ENCODE data around the gene CDC26. TPM values are rescaled to one million over a fixed set of nuclear protein-coding genes. Genes with fewer than 3 reads are reported as not detected.
A peak's percentile ranks its signal among the peaks of the same experiment; 100 is the strongest.
"Not testable (repeated sequence)": the region's sequence is repeated elsewhere in the genome, so short reads cannot be mapped to it uniquely, and the experiment has no call there.

Gene CDC26
- total RNA-seq, 1 experiment from 2014 or later: 76.2 TPM

DNA sequence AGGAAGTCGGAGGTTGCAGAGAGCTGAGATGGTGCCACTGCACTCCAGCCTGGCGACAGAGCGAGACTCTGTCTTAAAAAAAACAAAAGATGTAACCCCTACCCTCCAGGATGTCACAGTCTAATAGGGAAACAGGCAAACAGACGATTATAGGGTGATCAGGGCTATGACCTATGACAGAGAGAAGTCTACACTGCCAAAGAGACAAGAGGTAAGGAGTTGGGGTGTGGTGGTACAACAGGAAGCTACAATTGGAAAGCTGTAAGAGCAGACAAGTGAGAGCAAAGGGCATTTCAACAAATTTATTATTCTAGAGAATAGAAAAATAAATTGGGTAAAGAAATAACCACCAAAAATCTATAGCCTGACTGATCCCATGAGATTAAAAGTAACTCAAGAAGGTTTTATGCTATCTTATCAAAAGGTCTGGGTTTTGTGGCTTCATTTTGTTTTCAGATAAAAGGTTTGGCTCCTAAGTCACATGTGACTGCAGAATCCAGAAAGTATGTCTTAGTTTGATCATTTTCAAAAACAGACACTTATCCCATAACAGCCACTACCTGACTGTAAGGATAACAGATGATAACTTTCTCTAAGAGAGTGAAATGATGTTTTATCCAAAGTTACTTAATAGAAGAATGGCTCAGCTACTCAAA, 7.3 kb downstream of the CDC26 start:
- H3K9me3 ChIP-seq (replicated peaks): no peaks in the 10 kb centered on the region
- no peak overlapping the region for H3K4me3 ChIP-seq
- no peak for DNase-seq
- no peak overlapping the region for H3K27ac ChIP-seq
- H3K4me1 ChIP-seq: no peaks in the 10 kb centered on the region
- H3K36me3 ChIP-seq: peaks cover 47% of the 10 kb centered on the region
- H3K27me3 ChIP-seq: no peaks in the 10 kb centered on the region

DNA sequence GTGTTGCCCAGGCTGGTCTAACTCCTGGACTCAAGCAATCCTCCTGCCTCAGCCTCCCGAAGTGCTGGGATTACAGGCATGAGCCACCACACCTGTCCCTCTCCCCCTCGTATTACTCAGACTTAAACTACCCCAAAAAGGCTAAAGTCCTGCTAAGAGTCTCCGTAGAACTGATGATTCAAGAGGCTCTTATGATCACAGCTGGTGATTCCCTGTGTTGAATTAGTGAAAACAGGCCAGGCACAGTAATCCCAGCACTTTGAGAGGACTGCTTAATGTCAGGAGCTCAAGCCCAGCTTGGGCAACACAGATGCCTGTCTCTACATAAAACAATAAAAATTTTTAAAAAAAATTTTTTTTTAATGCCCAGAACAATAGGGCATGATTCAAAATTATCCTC, 9.2 kb downstream of the CDC26 start:
- Histone ChIP-seq H3K4me3 (no peak overlapping the region), H3K9me3 (replicated peaks) (no peaks in the 10 kb centered on the region), H3K4me1 (no peaks in the 10 kb centered on the region; the same call in 1 of the 2 replicates), H3K27ac (no peak overlapping the region), H3K36me3 (peaks cover 54% of the 10 kb centered on the region), H3K27me3 (no peaks in the 10 kb centered on the region)
- peak in 1 of 2 experiments; percentile 16 for DNase-seq

GRCh38 chr9:113261917-113262671, 13.3 kb downstream of the CDC26 start:
- H3K27ac ChIP-seq: no peak overlapping the region
- H3K4me1 ChIP-seq: no peaks in the 10 kb centered on the region; the same call in 1 of the 2 replicates
- peak in 1 of 2 experiments; percentile 26 for DNase-seq
- H3K9me3 ChIP-seq (replicated peaks): no peaks in the 10 kb centered on the region
- no peaks in the 10 kb centered on the region for H3K27me3 ChIP-seq
- H3K4me3 ChIP-seq: no peak overlapping the region
- H3K36me3 ChIP-seq: peaks cover 57% of the 10 kb centered on the region

DNA sequence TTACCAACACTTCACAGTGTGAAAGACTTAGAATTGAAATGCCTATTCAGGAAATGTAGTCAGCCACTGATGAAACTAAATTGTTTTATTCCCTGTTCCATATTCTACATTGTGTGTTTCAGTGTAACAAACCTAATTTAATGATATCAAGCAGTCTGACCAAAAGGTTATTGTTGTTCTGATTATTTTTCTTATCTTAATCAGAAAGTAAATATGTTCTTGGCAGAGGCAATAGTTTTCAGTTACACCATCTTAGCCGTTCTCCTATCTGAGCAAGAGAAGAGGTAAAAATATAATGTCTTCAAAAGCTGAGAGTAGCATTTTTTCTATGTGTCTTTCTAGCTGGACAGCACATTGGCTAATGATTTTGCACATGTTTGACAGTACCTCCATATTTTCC, 17.1 kb downstream of the CDC26 start:
- Histone ChIP-seq H3K27me3 (no peaks in the 10 kb centered on the region), H3K9me3 (replicated peaks) (no peaks in the 10 kb centered on the region), H3K4me1 (no peaks in the 10 kb centered on the region; the same call in 1 of the 2 replicates), H3K4me3 (no peak overlapping the region), H3K27ac (no peak overlapping the region), H3K36me3 (peaks cover 51% of the 10 kb centered on the region)
- no peak for DNase-seq

- Histone ChIP-seq H3K27ac (no peak overlapping the region), H3K27me3 (no peaks in the 10 kb centered on the region), H3K9me3 (replicated peaks) (no peaks in the 10 kb centered on the region), H3K4me3 (no peak overlapping the region), H3K36me3 (peaks cover 51% of the 10 kb centered on the region), H3K4me1 (no peaks in the 10 kb centered on the region; the same call in 1 of the 2 replicates)
- no peak for DNase-seq
Observed at GRCh38 chr9:113257863-113258262, 17.5 kb downstream of the CDC26 start.

DNA sequence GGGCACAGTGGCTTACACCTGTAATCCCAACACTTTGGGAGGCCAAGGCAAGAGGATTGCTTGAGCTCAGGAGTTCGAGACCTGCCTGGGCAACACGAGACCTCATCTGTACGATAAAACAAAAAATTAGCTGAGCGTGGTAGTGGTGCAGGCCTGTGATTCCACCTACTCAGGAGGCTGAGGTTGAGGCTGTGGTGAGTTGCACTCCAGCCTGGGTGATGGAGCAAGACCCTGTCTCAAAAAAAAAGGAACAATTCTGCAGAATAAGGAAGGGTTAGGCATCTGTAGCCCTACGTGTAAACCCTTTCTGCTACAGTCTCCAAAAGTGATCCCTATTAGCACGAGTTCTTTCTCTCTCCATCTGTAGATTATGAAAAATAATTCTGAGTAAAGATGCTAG, 19.9 kb downstream of the CDC26 start:
- peaks cover 34% of the 10 kb centered on the region for H3K36me3 ChIP-seq
- H3K9me3 ChIP-seq (replicated peaks): no peaks in the 10 kb centered on the region; the same call in 1 of the 2 replicates
- H3K4me1 ChIP-seq: 0 out of 2 replicates have a peak, but pooled peaks cover 2% of the 10 kb centered on the region
- no peak for DNase-seq
- no peaks in the 10 kb centered on the region for H3K27me3 ChIP-seq
- H3K27ac ChIP-seq: no peak overlapping the region
- no peak overlapping the region for H3K4me3 ChIP-seq

- Histone ChIP-seq H3K4me3 (no peak overlapping the region), H3K27ac (no peak overlapping the region), H3K27me3 (no peaks in the 10 kb centered on the region), H3K4me1 (0 out of 2 replicates have a peak, but pooled peaks cover 2% of the 10 kb centered on the region), H3K9me3 (replicated peaks) (no peaks in the 10 kb centered on the region; the same call in 1 of the 2 replicates), H3K36me3 (peaks cover 32% of the 10 kb centered on the region)
- DNase-seq: no peak
Observed at GRCh38 chr9:113254991-113255390, 20.4 kb downstream of the CDC26 start.

DNA sequence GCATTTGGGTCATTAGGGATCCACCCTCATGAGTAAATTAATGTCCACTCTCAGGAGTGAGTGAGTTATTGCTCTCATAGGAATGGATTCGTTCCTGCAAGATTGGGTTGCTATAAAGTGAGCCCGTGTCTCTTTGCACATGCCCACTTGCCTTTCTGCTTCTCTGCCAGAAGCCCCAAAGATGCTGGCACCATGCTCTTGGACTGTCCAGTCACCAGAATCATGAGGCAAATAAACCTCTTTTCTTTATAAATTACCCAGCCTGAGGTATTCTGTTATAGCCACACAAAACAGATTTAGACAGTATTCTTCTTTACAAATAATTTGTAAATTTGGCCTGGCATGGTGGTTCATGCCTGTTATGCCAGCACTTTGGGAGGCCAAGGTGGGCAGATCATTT, 24.6 kb downstream of the CDC26 start:
- peaks cover 3% of the 10 kb centered on the region; the same call in 1 of the 2 replicates for H3K9me3 ChIP-seq (replicated peaks)
- no peak for DNase-seq
- H3K36me3 ChIP-seq: peaks cover 8% of the 10 kb centered on the region; the same call in 1 of the 2 replicates
- no peak overlapping the region for H3K4me3 ChIP-seq
- 0 out of 2 replicates have a peak, but pooled peaks cover 2% of the 10 kb centered on the region for H3K4me1 ChIP-seq
- H3K27ac ChIP-seq: no peak overlapping the region
- H3K27me3 ChIP-seq: no peaks in the 10 kb centered on the region

DNA sequence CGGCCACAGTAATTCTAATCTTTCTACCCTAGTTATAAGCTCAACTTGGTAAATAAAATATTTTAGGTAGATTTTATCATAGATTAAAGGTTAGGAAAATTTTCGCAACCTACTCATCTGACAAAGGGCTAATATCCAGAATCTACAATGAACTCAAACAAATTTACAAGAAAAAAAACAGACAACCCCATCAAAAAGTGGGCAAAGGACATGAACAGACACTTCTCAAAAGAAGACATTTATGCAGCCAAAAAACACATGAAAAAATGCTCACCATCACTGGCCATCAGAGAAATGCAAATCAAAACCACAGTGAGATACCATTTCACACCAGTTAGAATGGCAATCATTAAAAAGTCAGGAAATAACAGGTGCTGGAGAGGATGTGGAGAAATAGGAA, 25.7 kb downstream of the CDC26 start:
- H3K36me3 ChIP-seq; H3K4me3 ChIP-seq; H3K9me3 ChIP-seq (replicated peaks); H3K27ac ChIP-seq; DNase-seq; H3K4me1 ChIP-seq; H3K27me3 ChIP-seq: not testable (repeated sequence)

- no peaks in the 10 kb centered on the region for H3K27me3 ChIP-seq
- DNase-seq: no peak
- no peak overlapping the region for H3K27ac ChIP-seq
- H3K4me3 ChIP-seq: no peak overlapping the region
- H3K4me1 ChIP-seq: 0 out of 2 replicates have a peak, but pooled peaks cover 2% of the 10 kb centered on the region
- peaks cover 3% of the 10 kb centered on the region; the same call in 1 of the 2 replicates for H3K9me3 ChIP-seq (replicated peaks)
- peaks cover 5% of the 10 kb centered on the region; the same call in 1 of the 2 replicates for H3K36me3 ChIP-seq
Observed at GRCh38 chr9:113247640-113248039, 27.7 kb downstream of the CDC26 start.

- H3K27me3 ChIP-seq: no peaks in the 10 kb centered on the region
- no peak for DNase-seq
- H3K9me3 ChIP-seq (replicated peaks): peaks cover 3% of the 10 kb centered on the region; the same call in 1 of the 2 replicates
- peaks cover 5% of the 10 kb centered on the region; the same call in 1 of the 2 replicates for H3K36me3 ChIP-seq
- H3K27ac ChIP-seq: no peak overlapping the region
- no peak overlapping the region for H3K4me3 ChIP-seq
- H3K4me1 ChIP-seq: 0 out of 2 replicates have a peak, but pooled peaks cover 2% of the 10 kb centered on the region
Observed at GRCh38 chr9:113246928-113247327, 28.4 kb downstream of the CDC26 start.

GRCh38 chr9:113245894-113246293, 29.5 kb downstream of the CDC26 start:
- Histone ChIP-seq H3K9me3 (replicated peaks) (peaks cover 3% of the 10 kb centered on the region; the same call in 1 of the 2 replicates), H3K27ac (no peak overlapping the region), H3K4me3 (no peak overlapping the region), H3K27me3 (no peaks in the 10 kb centered on the region), H3K36me3 (peaks cover 5% of the 10 kb centered on the region; the same call in 1 of the 2 replicates), H3K4me1 (no peaks in the 10 kb centered on the region)
- DNase-seq: no peak

GRCh38 chr9:113244556-113244955, 30.8 kb downstream of the CDC26 start:
- Histone ChIP-seq H3K27me3 (no peaks in the 10 kb centered on the region), H3K27ac (no peak overlapping the region)

DNA sequence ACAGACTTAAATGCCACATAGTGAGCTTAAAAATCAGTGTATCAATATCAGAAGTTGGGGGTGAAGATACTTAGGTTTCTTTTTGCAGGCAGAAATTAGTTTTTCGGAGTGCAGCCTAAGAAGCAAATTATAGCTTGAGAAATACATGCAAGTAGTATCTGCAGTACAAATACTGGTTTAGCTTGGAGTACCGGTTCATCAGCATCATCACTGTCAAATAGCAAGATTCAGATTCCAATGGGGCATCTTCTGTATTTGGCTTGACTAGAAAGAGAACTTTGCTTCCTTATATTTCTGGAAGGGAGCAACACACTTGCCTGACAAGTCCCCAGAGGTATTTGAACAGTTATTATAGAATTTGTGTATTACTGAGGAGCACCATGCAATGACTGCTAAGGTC, 34.2 kb downstream of the CDC26 start:
- DNase-seq: no peak
- H3K4me1 ChIP-seq: no peaks in the 10 kb centered on the region
- no peak overlapping the region for H3K4me3 ChIP-seq
- no peaks in the 10 kb centered on the region for H3K27me3 ChIP-seq
- no peak overlapping the region for H3K27ac ChIP-seq
- no peaks in the 10 kb centered on the region for H3K36me3 ChIP-seq
- H3K9me3 ChIP-seq (replicated peaks): no peaks in the 10 kb centered on the region

More at GRCh38 chr9:113244556-113244955, 30.8 kb downstream of the CDC26 start:
- Histone ChIP-seq H3K4me3 (no peak overlapping the region), H3K4me1 (no peaks in the 10 kb centered on the region), H3K36me3 (peaks cover 3% of the 10 kb centered on the region; the same call in 1 of the 2 replicates), H3K9me3 (replicated peaks) (peaks cover 3% of the 10 kb centered on the region; the same call in 1 of the 2 replicates)
- DNase-seq: no peak

- Histone ChIP-seq H3K9me3 (replicated peaks) (no peaks in the 10 kb centered on the region), H3K27me3 (no peaks in the 10 kb centered on the region), H3K36me3 (no peaks in the 10 kb centered on the region), H3K4me1 (no peaks in the 10 kb centered on the region), H3K27ac (no peak overlapping the region), H3K4me3 (no peak overlapping the region)
- no peak for DNase-seq
Observed at GRCh38 chr9:113238859-113239232, 36.5 kb downstream of the CDC26 start.
